HUES64 (cell line): ENCODE results near the gene ZNF793.

Experiments used
- H3K27ac ChIP-seq: 2 replicates; pipeline ENCODE4 v1.7.0; 2013; ENCODE audit warnings: low read depth, low read length, inconsistent platforms
- H3K27me3 ChIP-seq: 2 replicates; pipeline ENCODE4 v1.6.1; 2013; ENCODE audit warnings: mild to moderate bottlenecking, low read length; ENCODE audit not compliant: insufficient read depth
- H3K36me3 ChIP-seq: 2 replicates; pipeline ENCODE4 v1.6.1; 2013; ENCODE audit warnings: mild to moderate bottlenecking, low read length; ENCODE audit not compliant: insufficient read depth
- H3K4me1 ChIP-seq: 2 replicates; pipeline ENCODE4 v1.6.1; 2013; ENCODE audit warnings: mild to moderate bottlenecking, low read length, moderate library complexity; ENCODE audit not compliant: insufficient read depth
- H3K4me3 ChIP-seq: 2 replicates; pipeline ENCODE4 v1.5.1; 2013; ENCODE audit warnings: mild to moderate bottlenecking, low read length, moderate library complexity
- H3K9ac ChIP-seq: 2 replicates; pipeline ENCODE4 v1.6.1; 2013; ENCODE audit warnings: mild to moderate bottlenecking, low read depth, low read length
- H3K9me3 ChIP-seq: 2 replicates; pipeline ENCODE4 v1.6.1; 2013; ENCODE audit warnings: low read depth, low read length; ENCODE audit not compliant: insufficient read depth
- WGBS: fragments of 150-250, 120-280 bp; methylation state at CpG from one replicate; pipeline ENCODE4 v1.1.7; 2013; ENCODE audit warnings: missing lambda C conversion rate; 5-methylcytosine and 5-hydroxymethylcytosine counted together

Gene ZNF793

DNA sequence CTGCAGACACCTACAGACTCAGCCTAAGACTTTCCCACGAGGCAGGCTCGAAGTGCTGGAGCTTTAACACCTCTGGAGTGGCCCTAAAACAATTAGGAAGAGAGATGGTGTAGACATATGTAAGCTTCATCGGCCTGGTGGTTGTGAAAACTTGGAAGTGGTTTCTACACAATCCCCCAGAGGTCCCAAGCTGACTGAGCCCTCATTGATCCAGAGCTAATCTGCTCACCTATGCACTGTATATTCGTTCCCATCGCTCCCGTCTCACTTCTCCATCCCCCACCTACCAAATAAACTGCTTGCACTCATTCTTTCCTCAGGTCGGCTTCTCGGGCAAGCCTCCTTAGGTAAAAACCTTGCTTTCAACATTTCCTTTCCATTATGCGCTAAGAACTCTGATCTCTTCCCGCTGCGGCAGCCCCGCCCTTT, 767 bp upstream of the ZNF793 start:
- WGBS, result 9% methylated on average over 12 of the region's 12 CpGs
- Histone ChIP-seq H3K27me3 (no peaks in the 10 kb centered on the region), H3K36me3 (peaks cover 16% of the 10 kb centered on the region), H3K4me3 (peak overlapping the region; percentile 78), H3K4me1 (peaks cover 11% of the 10 kb centered on the region), H3K27ac (peak overlapping the region; percentile 94), H3K9ac (peak overlapping the region; percentile 97), H3K9me3 (no peaks in the 10 kb centered on the region)

- WGBS, result 1% methylated on average over 9 of the region's 9 CpGs
- peaks cover 11% of the 10 kb centered on the region for H3K4me1 ChIP-seq
- peak overlapping the region; percentile 78 for H3K4me3 ChIP-seq
- peak overlapping the region; percentile 97 for H3K9ac ChIP-seq
- peaks cover 25% of the 10 kb centered on the region for H3K36me3 ChIP-seq
- H3K27me3 ChIP-seq, result no peaks in the 10 kb centered on the region
- no peaks in the 10 kb centered on the region for H3K9me3 ChIP-seq
- H3K27ac ChIP-seq, result peak overlapping the region; percentile 94; the same call in 1 of the 2 replicates
Observed at GRCh38 chr19:37507167-37507464, 377 bp downstream of the ZNF793 start.

GRCh38 chr19:37511186-37511585, 4.4 kb downstream of the ZNF793 start:
- 97% methylated on average over 3 of the region's 3 CpGs for WGBS
- Histone ChIP-seq H3K27ac (no peak overlapping the region), H3K36me3 (peaks cover 58% of the 10 kb centered on the region)

DNA sequence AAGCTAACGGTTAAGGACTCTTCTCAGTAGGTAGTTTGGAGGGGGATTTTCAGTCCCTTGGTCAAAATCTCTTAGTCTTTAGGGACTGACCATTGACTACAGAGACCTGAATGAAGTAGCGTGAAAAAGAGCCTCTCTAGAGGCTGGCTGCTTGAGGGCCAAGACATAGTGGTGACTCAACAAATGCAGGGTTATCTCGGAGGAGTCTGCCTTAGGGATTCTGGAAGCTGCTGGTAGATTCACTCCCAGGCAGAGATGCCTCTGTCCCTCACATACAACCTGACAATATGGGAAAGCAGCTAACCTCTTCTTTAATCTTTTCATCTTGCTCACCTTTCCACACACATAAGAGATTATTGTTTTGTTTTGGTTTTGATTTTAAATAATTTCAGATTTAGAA, 5.1 kb downstream of the ZNF793 start:
- Histone ChIP-seq H3K4me1 (peaks cover 6% of the 10 kb centered on the region; the same call in 1 of the 2 replicates), H3K9ac (no peak overlapping the region), H3K27me3 (no peaks in the 10 kb centered on the region), H3K9me3 (no peaks in the 10 kb centered on the region), H3K36me3 (peaks cover 60% of the 10 kb centered on the region), H3K27ac (no peak overlapping the region), H3K4me3 (no peak overlapping the region)
- 93% methylated on average over 3 of the region's 3 CpGs for WGBS

More at GRCh38 chr19:37511186-37511585, 4.4 kb downstream of the ZNF793 start:
- H3K4me3 ChIP-seq, result no peak overlapping the region
- H3K4me1 ChIP-seq, result peaks cover 6% of the 10 kb centered on the region; the same call in 1 of the 2 replicates
- H3K9me3 ChIP-seq, result no peaks in the 10 kb centered on the region
- no peaks in the 10 kb centered on the region for H3K27me3 ChIP-seq
- H3K9ac ChIP-seq, result no peak overlapping the region

DNA sequence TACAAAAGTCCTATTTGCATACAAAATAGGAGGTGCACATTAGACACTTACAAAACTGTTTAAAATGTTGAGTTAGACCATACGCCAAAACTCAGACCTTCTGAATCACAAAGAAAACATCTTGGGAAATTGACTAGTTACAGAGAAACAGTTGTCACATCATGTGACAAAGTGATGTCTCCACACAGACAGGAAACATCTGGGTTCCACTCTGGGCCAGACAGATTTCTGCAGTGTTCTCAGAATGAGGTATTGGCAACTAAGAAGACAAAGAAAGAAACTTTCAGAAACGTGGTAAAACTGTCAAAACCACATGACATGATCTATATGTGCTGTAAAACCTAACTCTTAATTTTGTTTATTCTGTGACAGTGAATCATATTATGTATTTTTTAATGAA, 6.7 kb downstream of the ZNF793 start:
- WGBS, result 93% methylated on average over 2 of the region's 2 CpGs
- H3K27me3 ChIP-seq, result no peaks in the 10 kb centered on the region
- H3K36me3 ChIP-seq, result peaks cover 71% of the 10 kb centered on the region
- H3K4me3 ChIP-seq, result no peak overlapping the region
- H3K4me1 ChIP-seq, result no peaks in the 10 kb centered on the region
- H3K27ac ChIP-seq, result no peak overlapping the region
- no peaks in the 10 kb centered on the region for H3K9me3 ChIP-seq
- no peak overlapping the region for H3K9ac ChIP-seq

DNA sequence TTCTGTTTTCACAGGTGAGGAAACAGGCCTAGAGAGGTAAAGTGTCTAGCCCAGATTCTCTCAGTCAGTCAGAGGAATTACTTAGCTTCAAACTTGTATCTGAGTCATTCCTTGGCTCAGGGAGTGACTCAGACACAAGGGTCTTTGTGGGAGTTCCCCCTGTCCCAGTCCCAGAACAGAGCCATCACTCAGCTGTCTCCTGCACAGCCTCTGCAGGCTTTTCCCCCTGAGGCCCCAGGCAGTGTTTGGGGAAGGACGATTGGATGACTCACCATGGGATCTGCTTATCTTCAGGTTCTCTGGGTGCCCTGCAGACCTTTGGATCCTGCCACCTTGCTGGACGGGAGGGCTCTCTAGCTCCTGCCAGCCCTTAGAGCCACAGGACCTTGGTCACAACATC, 13.2 kb downstream of the ZNF793 start:
- peaks cover 3% of the 10 kb centered on the region; the same call in 1 of the 2 replicates for H3K9me3 ChIP-seq
- H3K36me3 ChIP-seq, result peaks cover 65% of the 10 kb centered on the region
- H3K4me3 ChIP-seq, result no peak overlapping the region
- 87% methylated on average over 2 of the region's 2 CpGs for WGBS
- no peak overlapping the region for H3K9ac ChIP-seq
- H3K27ac ChIP-seq, result no peak overlapping the region
- no peaks in the 10 kb centered on the region for H3K4me1 ChIP-seq
- no peaks in the 10 kb centered on the region for H3K27me3 ChIP-seq

GRCh38 chr19:37537391-37537947, 30.7 kb downstream of the ZNF793 start:
- no peaks in the 10 kb centered on the region for H3K4me1 ChIP-seq
- 98% methylated on average over 7 of the region's 7 CpGs for WGBS
- no peak overlapping the region for H3K4me3 ChIP-seq
- H3K9ac ChIP-seq, result no peak overlapping the region
- H3K27me3 ChIP-seq, result no peaks in the 10 kb centered on the region
- H3K9me3 ChIP-seq, result peaks cover 88% of the 10 kb centered on the region
- H3K27ac ChIP-seq, result no peak overlapping the region
- H3K36me3 ChIP-seq, result peaks cover 59% of the 10 kb centered on the region

DNA sequence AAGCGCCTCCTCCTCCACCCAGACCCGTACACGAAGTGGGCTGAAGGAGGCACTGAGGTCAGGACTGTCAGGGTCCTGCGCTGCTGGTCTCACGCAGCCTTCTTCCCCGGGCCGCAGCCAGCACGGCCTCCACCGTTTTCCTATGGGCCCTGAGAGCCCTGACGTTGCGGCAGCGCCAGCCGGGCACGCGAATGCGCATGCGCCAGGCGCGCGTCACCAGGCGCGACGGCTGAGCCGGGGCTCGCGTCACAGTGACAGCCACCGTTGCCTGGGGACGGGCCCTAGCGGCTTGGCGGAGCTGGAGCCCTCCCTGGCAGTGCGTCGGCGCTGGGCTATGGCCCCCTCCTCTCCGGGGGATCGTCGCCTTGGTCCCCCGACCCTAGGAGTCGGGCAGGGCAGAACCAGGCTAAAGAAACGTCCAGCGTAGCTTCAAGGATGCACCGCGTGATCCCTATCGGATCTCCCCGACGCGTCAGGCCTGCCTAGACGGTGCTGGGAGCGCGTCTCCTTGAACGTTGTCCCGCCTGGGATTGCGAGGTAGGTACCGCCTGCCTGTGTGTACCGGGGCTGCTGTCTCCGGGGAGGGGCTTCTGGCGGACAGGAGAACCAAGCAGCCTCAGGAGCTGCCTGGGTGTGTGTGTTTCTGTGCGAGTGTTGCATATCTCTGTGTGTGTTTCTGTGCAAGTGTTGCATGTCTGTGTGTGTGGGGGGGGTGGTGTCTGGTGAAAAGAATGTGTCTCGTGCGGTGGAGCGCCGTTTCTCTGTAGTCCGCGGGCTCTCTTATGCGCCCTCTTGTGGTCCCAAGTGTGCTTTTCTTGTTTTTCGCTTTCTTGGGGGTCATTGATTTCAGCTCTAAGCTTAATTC, 44.6 kb downstream of the ZNF793 start:
- WGBS, result 94% methylated on average over 65 of the region's 65 CpGs
- H3K9me3 ChIP-seq, result peaks cover 87% of the 10 kb centered on the region
- H3K4me3 ChIP-seq, result peak overlapping the region; percentile 61
- peak overlapping the region; percentile 44; the same call in 1 of the 2 replicates for H3K9ac ChIP-seq
- no peaks in the 10 kb centered on the region for H3K27me3 ChIP-seq
- H3K36me3 ChIP-seq, result no peaks in the 10 kb centered on the region
- no peak overlapping the region for H3K27ac ChIP-seq
- no peaks in the 10 kb centered on the region for H3K4me1 ChIP-seq

GRCh38 chr19:37563518-37563917, 56.8 kb downstream of the ZNF793 start:
- Histone ChIP-seq H3K27me3 (no peaks in the 10 kb centered on the region), H3K27ac (no peak overlapping the region), H3K4me3 (0 out of 2 replicates have a peak overlapping the region, but pooled peaks have one; percentile 15), H3K4me1 (no peaks in the 10 kb centered on the region), H3K36me3 (peaks cover 38% of the 10 kb centered on the region), H3K9me3 (peaks cover 98% of the 10 kb centered on the region), H3K9ac (no peak overlapping the region)
- no CpG with 5 or more reads among the region's 3 CpGs for WGBS

- peaks cover 41% of the 10 kb centered on the region for H3K36me3 ChIP-seq
- peaks cover 89% of the 10 kb centered on the region for H3K9me3 ChIP-seq
- 92% methylated on average over 5 of the region's 7 CpGs for WGBS
Observed at GRCh38 chr19:37564624-37565369, 58.1 kb downstream of the ZNF793 start.

DNA sequence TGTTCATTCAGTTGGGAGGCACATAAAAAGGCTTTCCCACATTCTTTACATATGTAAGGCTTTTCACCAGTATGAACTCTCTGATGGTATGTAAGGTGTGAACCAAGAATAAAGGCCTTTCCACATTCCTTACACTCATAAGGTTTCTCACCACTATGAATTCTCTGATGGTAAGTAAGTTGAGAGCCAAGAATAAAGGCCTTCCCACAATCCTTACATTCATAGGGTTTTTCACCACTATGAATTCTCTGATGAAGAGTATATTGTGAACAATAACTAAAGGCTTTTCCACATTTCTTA, 58.6 kb downstream of the ZNF793 start:
- peaks cover 86% of the 10 kb centered on the region for H3K9me3 ChIP-seq
- H3K27ac ChIP-seq, result no peak overlapping the region
- no peak overlapping the region for H3K9ac ChIP-seq
- H3K4me3 ChIP-seq, result no peak overlapping the region
- H3K36me3 ChIP-seq, result peaks cover 42% of the 10 kb centered on the region
- H3K4me1 ChIP-seq, result no peaks in the 10 kb centered on the region
- no peaks in the 10 kb centered on the region for H3K27me3 ChIP-seq

More at GRCh38 chr19:37564624-37565369, 58.1 kb downstream of the ZNF793 start:
- Histone ChIP-seq H3K9ac (no peak overlapping the region), H3K4me1 (no peaks in the 10 kb centered on the region), H3K27me3 (no peaks in the 10 kb centered on the region), H3K27ac (no peak overlapping the region), H3K4me3 (peak overlapping the region; percentile 15; the same call in 1 of the 2 replicates)
